ENCODE measurements around the gene RAB3GAP2.

DNA sequence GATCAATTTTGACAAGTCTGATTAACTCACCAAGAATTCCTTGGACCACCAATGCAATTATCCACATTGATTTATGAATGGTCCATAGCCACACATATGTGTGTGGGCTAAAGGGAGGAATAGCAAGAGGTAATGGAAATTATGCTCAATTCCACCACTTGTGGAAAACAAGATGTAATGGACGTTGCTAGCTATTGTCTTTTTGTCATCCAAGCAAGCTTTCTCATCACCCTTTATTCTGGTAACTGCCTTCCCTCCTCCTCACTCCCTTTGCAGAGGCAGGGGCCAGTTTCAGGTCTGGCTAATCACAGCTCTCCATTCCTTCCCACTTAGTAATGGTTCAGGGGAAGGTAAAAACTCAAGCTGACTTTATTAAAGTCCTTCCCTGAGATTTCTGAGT lies 24.7 kb upstream of the RAB3GAP2 start:
- no peak for TF ChIP-seq CTCF (IDR thresholded peaks at IDR 0.05; ENCODE audit: low read depth, low read length)
- TF ChIP-seq MAX (IDR thresholded peaks at IDR 0.05; ENCODE audit: low read depth, low read length) = no peak
- no peak for TF ChIP-seq POLR2A (IDR thresholded peaks at IDR 0.05; ENCODE audit: extremely low read depth, insufficient read length)

All from NB4 (cell line).